ENCODE data around the gene RAPGEF4. TPM values are rescaled to one million over a fixed set of nuclear protein-coding genes. Genes with fewer than 3 reads are reported as not detected.
"Not testable (repeated sequence)": the region's sequence is repeated elsewhere in the genome, so short reads cannot be mapped to it uniquely, and the experiment has no call there.

RAPGEF4 gene
- total RNA-seq, 1 donor from 2014 or later: 9.3 TPM

DNA sequence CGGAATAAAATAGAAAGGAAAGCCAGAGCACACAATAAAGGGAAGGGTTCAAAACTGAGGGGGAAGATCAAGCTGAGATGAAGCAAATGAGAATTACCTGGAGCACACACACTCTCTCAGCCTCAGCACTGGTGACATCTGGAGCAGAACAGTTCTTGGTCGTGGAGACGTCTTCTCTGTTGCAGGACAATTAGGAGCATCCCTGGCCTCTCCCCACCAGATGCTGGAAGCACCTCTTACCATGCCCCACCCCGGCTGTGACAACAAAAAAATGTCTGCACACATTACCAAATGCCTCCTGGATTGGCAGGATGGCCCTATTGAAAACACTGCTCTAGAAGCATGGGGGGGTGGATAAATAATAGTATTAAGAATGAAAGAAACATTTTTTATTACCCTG is 296.4 kb downstream of the RAPGEF4 start:
- intact Hi-C loops (cut with DNase I): no loop called here
- ATAC-seq (no peak), DNase-seq (ENCODE audit: low spot score) (no peak)

DNA sequence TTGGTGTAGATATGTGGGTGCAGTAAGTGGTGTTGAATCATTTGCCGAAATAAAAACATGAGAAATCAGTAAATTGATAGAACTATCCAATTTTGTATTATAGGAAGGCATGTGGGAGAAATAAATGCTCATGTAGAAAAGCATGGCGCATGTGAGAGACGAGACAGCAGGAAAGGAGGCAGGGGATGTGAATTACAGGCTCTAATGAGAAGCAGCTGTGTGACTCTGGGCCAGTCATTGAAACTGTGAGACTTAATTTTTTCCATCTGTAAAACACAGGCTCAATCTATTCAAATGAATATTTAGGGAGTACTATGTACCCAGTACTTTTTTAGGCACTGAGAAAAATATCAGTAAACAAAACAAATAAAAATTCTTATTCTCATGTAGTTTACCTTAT is 297.4 kb downstream of the RAPGEF4 start:
- ATAC-seq: no peak
- intact Hi-C loops (cut with DNase I): no loop called here
- no peak for DNase-seq (ENCODE audit: low spot score)

DNA sequence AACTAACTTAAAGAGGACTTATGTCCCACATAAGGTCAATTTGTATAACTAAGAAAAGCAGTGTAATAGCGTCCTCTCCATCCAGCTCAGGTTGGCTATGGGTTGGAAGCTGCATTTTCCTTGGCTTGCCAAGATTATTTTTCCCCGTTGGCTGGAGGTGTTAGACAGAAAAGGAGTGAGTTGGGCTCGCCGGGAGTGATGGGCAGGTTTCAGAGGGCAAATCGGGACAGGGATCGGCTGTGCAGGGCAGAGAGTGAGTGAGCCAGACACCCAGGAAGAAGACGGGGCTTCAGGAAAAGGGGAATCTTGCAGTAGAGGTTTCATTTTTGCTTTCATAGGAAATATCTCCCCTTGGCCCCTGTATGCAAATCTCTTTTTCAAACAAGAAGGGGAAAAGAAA is 298.5 kb downstream of the RAPGEF4 start:
- no peak for DNase-seq (ENCODE audit: low spot score)
- ATAC-seq: no peak
- intact Hi-C loops (cut with DNase I): no loop called here

DNA sequence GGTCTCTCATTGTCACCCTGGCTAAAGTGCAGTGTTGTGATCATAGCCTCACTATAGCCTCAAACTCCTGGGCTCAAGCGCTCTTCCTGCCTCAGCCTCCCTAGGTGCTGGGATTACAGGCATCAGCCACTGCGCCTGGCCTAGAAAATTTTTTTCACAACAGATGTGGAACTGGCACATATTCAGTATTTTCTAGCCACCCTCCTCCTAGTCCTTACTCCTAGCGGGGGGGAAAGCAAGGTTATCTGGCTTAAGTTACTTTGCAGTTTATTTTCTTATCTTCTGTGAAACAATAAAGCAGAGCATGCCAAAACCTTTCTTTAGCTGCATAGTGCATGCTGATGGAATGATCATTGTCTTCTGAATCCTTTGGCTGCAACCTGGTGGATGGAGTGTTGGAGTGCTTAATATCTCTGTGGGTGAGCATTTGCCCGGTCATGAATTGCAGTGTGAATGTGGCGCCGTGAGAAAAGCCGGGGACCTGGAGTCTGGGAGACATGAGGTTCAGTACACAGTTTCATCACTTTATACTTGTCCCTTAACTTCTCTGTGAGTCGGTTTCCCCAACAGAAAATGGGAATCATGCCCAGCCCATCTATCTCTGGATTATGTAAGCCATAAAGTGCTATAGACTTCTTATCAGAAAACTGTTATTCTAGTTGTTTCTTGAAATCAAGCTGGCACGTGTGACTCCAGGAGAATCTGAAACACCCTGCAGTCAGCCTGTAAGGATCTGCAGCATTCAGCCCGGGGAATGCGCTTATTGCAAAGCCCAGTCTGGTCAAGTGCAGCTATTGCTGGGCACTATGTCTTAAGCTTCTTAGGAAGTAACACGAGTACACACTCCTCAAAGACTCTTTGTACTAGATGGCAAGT is 301.8 kb downstream of the RAPGEF4 start:
- intact Hi-C loops (cut with DNase I): no loop called here
- no peak for ATAC-seq
- no peak for DNase-seq (ENCODE audit: low spot score)

DNA sequence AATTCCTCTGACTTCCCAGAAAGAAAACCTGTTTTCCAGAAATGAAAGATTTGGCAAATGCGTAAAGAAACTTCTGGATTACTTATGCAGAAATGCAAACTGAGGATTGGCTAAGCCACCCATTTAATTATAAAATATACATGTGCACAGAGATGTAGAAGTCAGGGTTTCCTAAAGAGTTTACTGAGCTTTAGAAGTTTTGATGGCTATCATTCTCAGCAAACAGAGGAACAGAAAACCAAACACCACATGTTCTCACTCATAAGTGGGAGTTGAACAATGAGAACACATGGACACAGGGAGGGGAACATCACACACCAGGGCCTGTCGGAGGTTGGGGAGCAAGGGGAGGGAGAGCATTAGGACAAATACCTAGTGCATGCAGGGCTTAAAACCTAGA is 302.6 kb downstream of the RAPGEF4 start:
- DNase-seq (ENCODE audit: low spot score); intact Hi-C loops (cut with DNase I); ATAC-seq: not testable (repeated sequence)

DNA sequence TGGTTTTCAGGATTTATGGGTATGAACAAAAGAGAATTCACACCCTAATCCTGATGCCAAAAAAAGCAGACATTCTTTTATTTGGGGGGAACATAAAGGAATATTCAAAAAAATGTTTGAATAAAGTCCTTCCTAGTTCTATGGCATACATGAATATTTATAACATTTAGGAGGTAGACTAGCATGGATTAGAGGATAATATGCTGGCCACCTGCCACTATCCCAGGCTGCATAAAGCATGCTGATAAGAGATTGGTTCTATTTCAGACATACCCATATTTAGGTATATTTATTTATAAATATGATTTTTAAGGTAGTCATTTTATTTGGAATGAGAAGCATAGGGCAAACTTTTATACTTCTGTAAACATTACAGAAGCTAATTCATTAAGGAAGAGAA is 305.1 kb downstream of the RAPGEF4 start:
- DNase-seq (ENCODE audit: low spot score) (no peak), ATAC-seq (no peak)
- intact Hi-C loops (cut with DNase I): no loop called here

DNA sequence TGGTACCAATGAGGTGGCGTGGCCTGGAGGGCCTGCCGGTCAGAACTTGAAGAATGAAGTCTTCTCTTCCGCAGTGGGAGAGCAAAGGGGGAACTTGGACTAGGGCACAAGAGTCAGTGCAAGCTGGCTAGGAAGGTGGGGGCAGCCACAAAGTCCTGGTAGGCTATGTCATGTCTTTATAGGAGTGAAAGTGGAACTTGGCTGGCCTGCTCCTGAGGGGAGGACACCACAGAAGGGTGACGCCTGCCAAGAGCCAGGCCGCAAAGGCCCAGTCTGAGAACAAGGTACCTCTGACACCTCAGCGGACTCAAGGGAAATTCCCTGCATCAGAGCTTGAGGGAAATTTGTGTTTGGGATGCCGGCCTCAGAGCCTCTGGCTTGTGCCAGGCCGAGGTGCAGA is 307.8 kb downstream of the RAPGEF4 start:
- no peak for DNase-seq (ENCODE audit: low spot score)
- ATAC-seq: peak; percentile 73
- intact Hi-C loops (cut with DNase I): no loop called here

DNA sequence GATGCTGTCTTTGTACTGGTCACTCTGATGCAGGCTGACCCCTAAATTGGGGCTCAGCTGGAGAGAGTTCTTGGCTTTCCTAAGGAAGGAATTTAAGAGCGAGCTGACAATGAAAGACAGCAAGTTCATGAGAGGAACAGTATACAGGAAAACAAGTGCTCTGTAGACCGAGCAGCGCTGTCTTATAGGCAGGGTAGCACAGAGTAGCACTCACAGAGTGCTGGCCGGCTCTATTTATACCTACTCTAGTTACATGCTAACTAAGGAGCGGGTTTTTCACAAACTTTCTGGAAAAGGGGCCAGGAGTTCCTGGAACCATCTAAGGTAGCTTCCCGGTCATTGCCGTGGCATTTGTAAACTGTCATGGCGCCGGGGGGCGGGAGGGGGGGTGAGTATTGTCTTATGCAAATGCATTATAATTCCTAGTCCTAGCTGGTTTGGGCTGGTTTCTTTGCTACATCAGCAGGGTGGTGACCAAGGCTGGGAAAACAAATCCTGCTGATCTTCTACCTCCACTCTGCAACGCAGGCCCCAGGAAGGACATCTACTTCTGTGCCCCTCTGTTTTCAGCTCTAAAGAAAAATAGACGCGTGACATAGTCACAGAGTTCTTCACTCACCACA is 308.4 kb downstream of the RAPGEF4 start:
- DNase-seq (ENCODE audit: low spot score): no peak
- intact Hi-C loops (cut with DNase I): no loop called here
- no peak for ATAC-seq

DNA sequence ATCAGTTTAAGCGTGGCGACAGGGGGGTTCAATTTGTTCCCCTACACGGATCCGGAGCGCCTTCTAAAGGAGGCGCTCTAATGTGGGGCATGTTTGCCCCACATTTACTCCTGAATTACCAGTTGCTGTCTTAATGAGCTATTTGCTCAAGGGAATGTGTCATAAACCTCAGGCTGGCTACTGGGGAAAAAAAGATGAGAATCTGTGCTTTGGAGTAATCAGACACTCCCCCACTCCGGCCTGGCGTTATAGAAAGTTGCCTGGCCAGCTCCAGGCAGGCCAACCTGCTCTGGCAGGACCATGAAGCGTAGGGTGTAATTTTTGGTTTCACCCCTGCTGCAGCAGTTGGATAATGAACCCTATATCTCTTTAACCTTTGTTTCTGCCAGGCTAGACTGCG is 309.0 kb downstream of the RAPGEF4 start:
- DNase-seq (ENCODE audit: low spot score) (no peak), ATAC-seq (no peak)
- intact Hi-C loops (cut with DNase I): no loop called here

DNA sequence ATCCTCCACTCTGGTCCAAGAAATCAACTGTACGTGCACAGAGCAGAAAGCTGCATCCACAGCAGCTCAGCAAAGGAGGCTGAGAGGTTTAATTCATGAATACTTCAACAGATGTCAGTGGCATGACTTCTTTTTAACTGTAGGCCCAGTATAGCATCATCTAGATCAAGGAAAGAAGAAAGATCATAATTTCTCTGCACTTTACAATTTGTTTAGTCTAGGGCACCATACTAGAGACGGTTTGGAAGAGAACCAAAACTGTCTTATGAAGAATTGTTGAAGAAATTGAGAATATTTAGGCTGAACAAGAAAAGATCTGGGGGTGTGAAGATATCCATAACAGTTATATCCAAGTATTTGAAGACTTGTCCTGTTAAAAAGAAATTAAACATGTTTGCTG is 309.5 kb downstream of the RAPGEF4 start:
- ATAC-seq: no peak

DNA sequence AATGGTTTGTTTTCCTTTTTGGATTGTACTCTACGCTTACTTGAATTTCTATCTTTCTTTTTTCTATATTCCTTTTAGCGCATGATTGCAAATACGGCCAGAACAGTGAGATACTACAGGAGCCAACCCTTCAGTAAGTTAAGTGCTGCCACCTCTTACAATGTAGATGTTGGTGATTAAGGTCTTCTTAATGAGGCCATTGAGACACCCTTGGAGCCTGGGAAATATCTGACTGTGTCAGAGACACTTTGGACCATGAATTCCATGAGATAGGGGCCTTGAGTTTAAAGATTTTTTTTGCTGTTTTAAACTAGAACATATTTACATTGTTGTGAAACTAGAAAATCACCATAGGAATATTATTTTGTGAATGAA is 312.9 kb downstream of the RAPGEF4 start:
- intact Hi-C loops (cut with DNase I): no loop called here

More for the DNA sequence above, 309.5 kb downstream of the RAPGEF4 start:
- intact Hi-C loops (cut with DNase I): no loop called here
- DNase-seq (ENCODE audit: low spot score): no peak

DNA sequence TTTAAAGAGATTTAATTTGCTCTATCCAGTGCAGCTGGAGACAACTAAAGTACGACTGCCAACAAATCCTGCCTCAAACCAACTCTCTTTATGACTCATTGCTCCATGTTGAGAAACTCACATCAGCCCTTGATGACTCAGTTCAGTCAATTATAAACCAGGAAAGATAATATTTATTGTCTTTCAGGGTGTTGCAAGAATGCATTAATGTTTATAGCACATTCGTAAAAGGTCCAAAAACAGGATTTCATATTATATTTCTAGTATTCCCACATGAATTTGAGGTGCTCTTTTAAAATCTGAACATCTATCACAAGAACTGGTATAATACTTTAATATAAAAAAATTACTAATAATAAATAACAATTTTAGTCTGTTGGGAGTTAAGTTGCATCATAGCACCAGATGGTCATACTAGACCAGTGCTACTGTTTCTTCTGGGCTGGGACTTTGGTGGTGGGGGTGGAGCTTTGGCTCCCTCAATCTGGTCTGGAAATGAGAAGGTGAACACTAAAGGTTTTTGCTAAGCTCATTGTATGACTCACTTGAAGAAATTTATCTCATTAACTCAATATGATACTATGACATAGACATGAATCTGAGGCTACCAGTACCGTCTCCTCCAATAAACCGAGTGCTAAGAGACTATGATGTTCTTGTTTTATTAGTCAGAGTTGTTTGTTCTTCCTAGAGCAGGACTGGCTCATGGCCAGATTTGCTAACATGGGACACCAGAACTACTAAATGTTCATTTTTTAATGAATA is 313.4 kb downstream of the RAPGEF4 start:
- peak; percentile 74 for DNase-seq (ENCODE audit: low spot score)
- ATAC-seq: peak; percentile 98
- intact Hi-C loops (cut with DNase I): no loop called here

More for the DNA sequence above, 312.9 kb downstream of the RAPGEF4 start:
- DNase-seq (ENCODE audit: low spot score) (no peak), ATAC-seq (peak; percentile 16)

DNA sequence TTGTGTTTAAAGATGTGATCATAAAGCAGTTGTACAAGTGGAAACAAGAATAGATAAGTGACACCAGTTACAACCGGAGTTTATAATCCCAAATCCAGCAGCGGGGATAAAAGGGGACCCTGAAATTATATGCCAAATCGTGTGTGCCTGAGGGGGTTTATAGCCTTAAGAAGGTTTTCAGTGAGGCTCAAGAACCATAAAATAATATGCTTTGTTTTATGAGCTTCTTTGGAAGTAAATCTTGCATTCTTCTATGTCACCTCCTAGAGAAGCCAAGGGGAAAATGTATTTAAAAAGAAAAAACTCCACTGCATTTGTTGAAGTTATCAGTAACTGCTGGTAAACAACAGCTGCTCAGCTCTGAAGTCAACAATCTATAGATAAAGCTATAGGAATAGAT is 314.2 kb downstream of the RAPGEF4 start:
- no peak for ATAC-seq
- intact Hi-C loops (cut with DNase I): no loop called here
- no peak for DNase-seq (ENCODE audit: low spot score)

DNA sequence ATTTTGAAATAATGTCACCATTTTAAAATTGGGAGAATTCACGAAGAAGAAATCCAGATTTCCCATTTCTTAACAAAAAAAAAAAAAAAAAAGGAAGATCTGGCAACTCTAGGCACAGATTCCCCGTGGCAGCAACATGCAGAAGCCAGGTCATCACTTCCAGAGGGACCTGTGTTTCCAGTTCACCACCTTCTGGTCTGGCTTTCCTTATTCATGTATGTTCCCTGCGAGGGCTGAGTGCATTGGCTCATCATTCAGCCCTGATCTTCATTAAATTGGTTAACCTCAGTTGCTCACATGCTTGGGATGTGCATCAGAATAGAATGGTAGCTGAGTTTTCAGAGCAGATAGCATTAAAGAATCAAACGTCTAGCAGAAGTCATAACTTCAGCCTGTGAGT is 315.0 kb downstream of the RAPGEF4 start:
- intact Hi-C loops (cut with DNase I): no loop called here
- no peak for ATAC-seq
- DNase-seq (ENCODE audit: low spot score): no peak

DNA sequence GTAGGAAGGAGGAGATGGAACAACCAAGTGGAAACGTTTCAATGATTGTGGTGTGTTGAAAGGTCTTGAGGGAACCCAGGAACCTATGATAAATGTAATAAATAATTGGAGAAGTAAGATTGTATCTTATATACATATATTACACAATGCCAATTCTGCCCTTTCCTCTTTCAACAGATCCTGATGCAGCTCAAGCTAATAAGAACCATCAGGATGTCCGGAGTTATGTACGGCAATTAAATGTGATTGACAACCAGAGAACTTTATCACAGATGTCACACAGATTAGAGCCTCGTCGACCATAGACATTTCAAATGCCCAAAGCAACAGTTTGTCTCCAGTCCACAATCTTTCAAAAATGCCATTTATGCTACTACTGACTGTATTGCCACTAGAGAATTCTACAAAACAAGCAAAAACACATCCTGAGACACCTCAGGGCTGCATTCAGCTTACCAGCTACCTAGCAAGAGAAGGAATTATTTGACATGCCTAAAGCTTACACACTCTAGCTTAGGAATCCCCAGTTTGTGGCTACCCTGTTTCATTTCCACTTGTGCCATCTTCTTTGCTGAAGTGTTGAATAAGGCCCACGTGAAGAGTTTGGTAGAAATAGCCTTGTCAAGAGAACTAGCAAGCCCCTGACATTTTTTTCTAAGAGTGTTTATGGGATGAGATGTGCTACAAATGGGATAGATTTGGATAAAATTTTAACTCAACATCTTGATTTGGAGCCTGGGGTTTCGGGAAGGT is 316.0 kb downstream of the RAPGEF4 start:
- no peak for DNase-seq (ENCODE audit: low spot score)
- no peak for ATAC-seq
- intact Hi-C loops (cut with DNase I): no loop called here

DNA sequence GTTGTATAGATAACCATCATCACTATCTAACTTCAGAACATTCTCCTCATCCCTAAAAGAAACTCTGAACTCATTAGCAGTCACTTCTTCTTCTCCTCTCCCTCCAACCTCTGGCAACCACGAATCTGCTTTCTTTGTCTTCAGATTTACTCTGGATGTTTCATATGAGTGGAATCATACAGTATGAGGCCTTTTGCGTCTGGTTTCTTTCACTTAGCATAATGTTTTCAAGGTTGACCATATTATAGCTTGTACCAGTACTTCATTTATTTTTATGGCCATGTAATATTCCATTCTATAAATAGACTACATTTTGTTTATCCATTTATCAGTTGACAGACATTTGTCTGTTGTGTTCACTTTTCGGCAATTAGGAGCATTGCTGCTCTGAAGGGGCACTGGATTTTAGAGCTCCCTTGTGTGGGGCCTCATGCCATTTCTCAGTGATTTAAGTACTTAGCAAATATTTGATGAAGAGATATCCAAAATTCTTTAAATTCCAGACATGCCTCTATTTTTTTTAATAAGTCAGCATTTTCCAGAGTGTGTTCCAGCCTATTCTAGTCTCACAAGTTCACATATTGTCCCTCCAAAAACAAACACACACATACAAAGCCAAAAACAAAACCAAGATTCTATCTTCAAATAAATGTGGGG is 317.5 kb downstream of the RAPGEF4 start:
- DNase-seq (ENCODE audit: low spot score): no peak
- intact Hi-C loops (cut with DNase I): no loop called here
- no peak for ATAC-seq

DNA sequence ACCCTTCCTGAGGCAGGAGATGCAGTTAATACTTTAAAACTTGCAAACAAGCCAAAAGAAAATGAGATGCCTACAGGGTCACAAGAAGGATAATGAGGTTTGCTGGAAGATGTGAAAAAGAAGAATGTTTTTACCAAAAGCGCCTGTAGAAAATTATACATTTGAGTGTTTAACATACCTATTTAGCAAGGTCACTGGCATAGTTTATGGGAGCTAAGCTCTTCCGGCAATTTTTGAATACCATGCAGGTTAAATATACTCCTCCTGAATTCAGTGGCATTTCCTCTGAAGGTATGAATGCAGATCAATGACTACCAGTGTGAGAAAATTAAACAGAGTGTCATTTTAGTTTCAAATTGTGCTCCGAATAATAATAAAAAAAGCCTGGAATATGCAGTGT is 318.8 kb downstream of the RAPGEF4 start:
- ATAC-seq (no peak), DNase-seq (ENCODE audit: low spot score) (no peak)
- intact Hi-C loops (cut with DNase I): no loop called here

DNA sequence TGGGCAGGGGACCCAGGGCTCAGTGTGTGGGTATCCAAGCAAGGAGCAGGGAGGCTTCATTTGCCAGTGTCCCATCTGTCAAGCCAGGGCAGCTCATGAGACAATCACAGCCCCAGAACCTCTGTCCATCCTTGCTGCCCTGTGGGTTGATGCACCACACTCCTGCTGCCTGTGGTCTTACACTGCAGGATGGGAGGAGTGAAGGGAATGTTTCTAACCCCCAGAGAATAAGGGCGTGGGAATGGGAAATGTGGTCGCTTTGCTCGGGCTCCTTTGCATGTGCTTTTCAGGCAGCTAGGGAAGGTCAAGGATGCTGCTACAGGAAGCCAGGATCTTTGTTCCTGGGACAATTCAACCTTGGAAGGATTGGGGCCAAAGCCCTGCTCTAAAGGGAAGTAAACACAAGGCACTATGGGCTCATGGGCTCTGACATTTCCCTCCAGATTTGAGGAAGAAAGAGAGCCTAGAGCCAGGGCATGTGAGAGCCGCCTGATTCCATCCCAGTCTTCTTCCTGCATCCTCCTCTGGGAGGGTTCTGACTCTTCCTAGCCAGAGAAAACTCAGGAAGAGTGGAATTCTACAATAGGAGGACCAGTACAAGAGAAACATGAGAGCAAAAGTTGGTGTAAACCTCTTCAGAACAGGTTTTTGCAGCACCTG is 321.2 kb downstream of the RAPGEF4 start:
- intact Hi-C loops (cut with DNase I): no loop called here
- no peak for DNase-seq (ENCODE audit: low spot score)
- ATAC-seq: peak; percentile 18

All from sciatic nerve (tissue), 2 donors.